Vagina (tissue), 2 donors: ENCODE data around the gene PARD3. TPM values are rescaled to one million over a fixed set of nuclear protein-coding genes. Genes with fewer than 3 reads are reported as not detected.

Experiments used
- DNase-seq, 2 donors: peaks; one replicate each; pipeline ENCODE4 v3.0.0-alpha.2; 2017; ENCODE audit errors: extremely low spot score in 2 of 2
- H3K27ac ChIP-seq: fragments of 200-600 bp; sonication (generic); one replicate; pipeline ENCODE4 v1.5.1; 2019
- H3K27me3 ChIP-seq: fragments of 200-600 bp; sonication (generic); one replicate; pipeline ENCODE4 v1.5.1; 2019
- H3K36me3 ChIP-seq, 2 donors: fragments of 200-600 bp; sonication (generic); one replicate each; pipeline ENCODE4 v1.5.1; 2017 to 2019
- H3K4me1 ChIP-seq: fragments of 200-600 bp; sonication (generic); one replicate; pipeline ENCODE4 v1.5.1; 2019
- H3K4me3 ChIP-seq, 2 donors: fragments of 200-600 bp; sonication (generic); 1 replicate in 1 of 2; 2 replicates in 1 of 2; pipeline ENCODE4 v1.5.1; 2016 to 2019
- H3K9me3 ChIP-seq: fragments of 200-600 bp; sonication (generic); one replicate; pipeline ENCODE4 v1.5.1; 2019
- POLR2A ChIP-seq, 2 donors: fragments of 450-650 bp; IDR thresholded peaks; one replicate each; pipeline ENCODE4 v1.6.1; 2017; ENCODE audit warnings: antibody characterized with exemption in 2 of 2, mild to moderate bottlenecking in 2 of 2, moderate library complexity in 2 of 2
- POLR2AphosphoS5 ChIP-seq, 2 donors: sonication (generic); formaldehyde crosslinking; IDR thresholded peaks; one replicate each; pipeline ENCODE4 v1.9.0; 2017; ENCODE audit warnings: antibody characterized with exemption in 2 of 2, mild to moderate bottlenecking in 2 of 2, low read depth in 1 of 2; ENCODE audit not compliant: insufficient read depth in 1 of 2
- intact Hi-C: fragments of 100-400 bp; cut with DNase I; formaldehyde crosslinking; loops from one replicate; pipeline ENCODE4 v1.15.1; 2023
- total RNA-seq: library from RNA; depleted of rRNA; stranded (reverse); fragments of >200 nt; gene quantifications from one replicate; pipeline ENCODE4 v1.2.3, GENCODE V29; 2016
- TF ChIP-seq, protein P1 (sequence below), 3 experiments: fragments of 450-650 bp in 2 of 3; fragments of 200-600 bp in 1 of 3; sonication (generic) in 1 of 3; IDR thresholded peaks; one replicate each; pipeline ENCODE4 v1.5.1; 2017 to 2019; ENCODE audit warnings: antibody characterized with exemption in 3 of 3, mild to moderate bottlenecking in 2 of 3, moderate library complexity in 2 of 3

PARD3 gene
- total RNA-seq, 1 donor from 2014 or later = 95.5 TPM

DNA sequence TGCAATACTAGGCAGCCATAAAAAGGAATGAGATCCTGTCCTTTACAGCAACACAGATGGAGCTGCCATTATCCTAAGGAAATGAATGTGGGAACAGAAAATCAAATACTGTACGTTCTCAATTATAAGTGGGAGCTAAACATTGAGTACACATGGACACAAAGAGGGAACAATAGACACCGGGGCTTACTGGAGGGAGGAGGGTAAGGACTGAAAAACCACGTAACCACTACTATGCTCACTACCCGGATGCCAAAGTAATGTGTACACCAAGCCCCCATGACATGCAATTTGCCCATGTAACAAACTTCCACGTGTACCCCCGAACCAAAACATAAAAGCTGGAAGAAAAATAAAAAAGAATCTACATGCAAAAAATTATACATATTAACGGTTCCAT, 587.0 kb downstream of the PARD3 start:
- H3K4me3 ChIP-seq = no peak overlapping the region
- TF ChIP-seq POLR2A (IDR thresholded peaks at IDR 0.05) (no peak), POLR2AphosphoS5 (IDR thresholded peaks at IDR 0.05; ENCODE audit: insufficient read depth in 1 of 2, low read depth in 1 of 2) (no peak)
- TF ChIP-seq, protein P1, sequence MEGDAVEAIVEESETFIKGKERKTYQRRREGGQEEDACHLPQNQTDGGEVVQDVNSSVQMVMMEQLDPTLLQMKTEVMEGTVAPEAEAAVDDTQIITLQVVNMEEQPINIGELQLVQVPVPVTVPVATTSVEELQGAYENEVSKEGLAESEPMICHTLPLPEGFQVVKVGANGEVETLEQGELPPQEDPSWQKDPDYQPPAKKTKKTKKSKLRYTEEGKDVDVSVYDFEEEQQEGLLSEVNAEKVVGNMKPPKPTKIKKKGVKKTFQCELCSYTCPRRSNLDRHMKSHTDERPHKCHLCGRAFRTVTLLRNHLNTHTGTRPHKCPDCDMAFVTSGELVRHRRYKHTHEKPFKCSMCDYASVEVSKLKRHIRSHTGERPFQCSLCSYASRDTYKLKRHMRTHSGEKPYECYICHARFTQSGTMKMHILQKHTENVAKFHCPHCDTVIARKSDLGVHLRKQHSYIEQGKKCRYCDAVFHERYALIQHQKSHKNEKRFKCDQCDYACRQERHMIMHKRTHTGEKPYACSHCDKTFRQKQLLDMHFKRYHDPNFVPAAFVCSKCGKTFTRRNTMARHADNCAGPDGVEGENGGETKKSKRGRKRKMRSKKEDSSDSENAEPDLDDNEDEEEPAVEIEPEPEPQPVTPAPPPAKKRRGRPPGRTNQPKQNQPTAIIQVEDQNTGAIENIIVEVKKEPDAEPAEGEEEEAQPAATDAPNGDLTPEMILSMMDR (IDR thresholded peaks at IDR 0.05) = no peak
- no peaks in the 10 kb centered on the region for H3K36me3 ChIP-seq
- intact Hi-C loops = no loop called here
- no peak for DNase-seq
- H3K4me1 ChIP-seq = no peaks in the 10 kb centered on the region
- H3K9me3 ChIP-seq = no peaks in the 10 kb centered on the region
- no peaks in the 10 kb centered on the region for H3K27me3 ChIP-seq
- no peak overlapping the region for H3K27ac ChIP-seq

GRCh38 chr10:34224639-34225038, 590.5 kb downstream of the PARD3 start:
- no peak for DNase-seq
- TF ChIP-seq, protein P1 (IDR thresholded peaks at IDR 0.05) = no peak
- TF ChIP-seq POLR2AphosphoS5 (IDR thresholded peaks at IDR 0.05; ENCODE audit: insufficient read depth in 1 of 2, low read depth in 1 of 2) = no peak
- TF ChIP-seq POLR2A (IDR thresholded peaks at IDR 0.05) = no peak
- intact Hi-C loops = no loop called here

DNA sequence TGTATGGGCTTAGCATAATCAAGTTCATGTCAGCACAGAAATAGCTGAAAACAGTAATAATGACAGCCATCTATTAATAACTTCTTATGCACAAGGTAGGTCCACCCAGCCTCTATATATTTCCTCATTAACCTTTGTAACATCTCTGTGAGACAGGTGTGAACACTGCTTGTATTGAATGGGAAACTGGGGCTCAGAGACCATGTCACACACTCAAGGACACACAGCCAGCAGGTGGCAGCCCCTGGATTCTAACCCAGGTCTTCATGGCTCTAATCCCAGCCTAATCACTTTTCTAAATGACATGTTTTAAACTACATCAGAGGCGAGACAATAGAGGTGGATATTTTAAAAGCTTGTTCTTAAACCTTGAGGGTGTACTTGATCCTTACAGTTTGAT, 591.4 kb downstream of the PARD3 start:
- no peak for DNase-seq
- Histone ChIP-seq H3K4me1 (no peaks in the 10 kb centered on the region), H3K36me3 (no peaks in the 10 kb centered on the region), H3K9me3 (no peaks in the 10 kb centered on the region), H3K4me3 (no peak overlapping the region), H3K27me3 (no peaks in the 10 kb centered on the region), H3K27ac (no peak overlapping the region)
- intact Hi-C loops = no loop called here
- TF ChIP-seq POLR2AphosphoS5 (IDR thresholded peaks at IDR 0.05; ENCODE audit: insufficient read depth in 1 of 2, low read depth in 1 of 2) (no peak), POLR2A (IDR thresholded peaks at IDR 0.05) (no peak)
- TF ChIP-seq, protein P1 (IDR thresholded peaks at IDR 0.05) = no peak

More at GRCh38 chr10:34224639-34225038, 590.5 kb downstream of the PARD3 start:
- Histone ChIP-seq H3K36me3 (no peaks in the 10 kb centered on the region), H3K4me1 (no peaks in the 10 kb centered on the region), H3K27me3 (no peaks in the 10 kb centered on the region), H3K9me3 (no peaks in the 10 kb centered on the region), H3K4me3 (no peak overlapping the region), H3K27ac (no peak overlapping the region)

GRCh38 chr10:34222359-34222758, 592.7 kb downstream of the PARD3 start:
- TF ChIP-seq, protein P1 (IDR thresholded peaks at IDR 0.05) = no peak
- no peak for TF ChIP-seq POLR2A (IDR thresholded peaks at IDR 0.05)
- no peak for TF ChIP-seq POLR2AphosphoS5 (IDR thresholded peaks at IDR 0.05; ENCODE audit: insufficient read depth in 1 of 2, low read depth in 1 of 2)
- Histone ChIP-seq H3K27ac (no peak overlapping the region), H3K4me1 (no peaks in the 10 kb centered on the region), H3K9me3 (no peaks in the 10 kb centered on the region), H3K4me3 (no peak overlapping the region), H3K36me3 (no peaks in the 10 kb centered on the region), H3K27me3 (no peaks in the 10 kb centered on the region)
- no peak for DNase-seq
- intact Hi-C loops = no loop called here

DNA sequence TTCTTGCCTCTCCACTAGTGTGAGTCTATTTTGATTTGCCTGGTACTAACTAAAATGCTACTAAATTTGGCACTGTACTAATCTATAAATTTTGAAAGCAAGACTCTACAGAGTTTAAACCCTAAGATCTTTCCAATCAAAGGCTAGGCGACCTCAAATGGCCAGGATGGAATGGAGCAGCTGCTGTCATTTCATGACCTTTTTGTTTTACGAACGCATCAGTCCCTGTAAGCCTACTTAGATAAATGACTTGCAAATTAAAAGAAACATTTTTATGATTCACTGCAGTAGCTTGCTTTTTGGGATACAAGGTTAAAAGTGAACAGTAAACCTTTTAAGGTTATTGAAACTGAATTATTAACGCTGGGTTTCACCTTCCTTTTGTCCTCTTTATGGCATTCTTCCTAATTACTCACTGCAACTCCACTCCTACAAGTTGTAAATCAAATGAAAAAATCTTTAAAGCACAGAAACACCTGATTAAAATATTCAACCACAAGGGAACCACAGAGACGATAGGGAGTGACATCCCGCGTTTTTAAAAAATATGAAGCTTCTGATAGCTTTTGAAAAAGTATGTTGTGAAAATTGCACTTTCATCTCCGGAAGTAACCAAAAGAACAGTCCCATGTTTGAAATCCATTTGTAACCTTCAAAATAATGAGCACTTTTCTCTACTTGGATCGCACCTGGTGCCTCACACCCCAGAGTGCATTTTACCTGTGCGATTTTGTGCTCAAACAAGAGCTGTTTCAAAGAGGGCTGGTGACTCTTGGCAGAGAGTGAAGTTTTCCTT, 595.1 kb downstream of the PARD3 start:
- intact Hi-C loops = no loop called here
- no peak for DNase-seq
- Histone ChIP-seq H3K36me3 (no peaks in the 10 kb centered on the region), H3K4me3 (no peak overlapping the region), H3K27me3 (no peaks in the 10 kb centered on the region), H3K9me3 (no peaks in the 10 kb centered on the region), H3K27ac (no peak overlapping the region), H3K4me1 (no peaks in the 10 kb centered on the region)
- TF ChIP-seq POLR2AphosphoS5 (IDR thresholded peaks at IDR 0.05; ENCODE audit: insufficient read depth in 1 of 2, low read depth in 1 of 2) = no peak
- TF ChIP-seq POLR2A (IDR thresholded peaks at IDR 0.05) = no peak
- TF ChIP-seq, protein P1 (IDR thresholded peaks at IDR 0.05) = no peak
